HG03439 (cell line): Measurements from ENCODE around the gene CDC6.

Source experiments
- ATAC-seq: cut with Tn5 transposase; IDR thresholded peaks from one replicate; pipeline ENCODE4 v1.9.1; 2021; ENCODE audit warnings: mild to moderate bottlenecking, moderate library complexity; ENCODE audit not compliant: unreplicated experiment

Gene CDC6

GRCh38 chr17:40350689-40351358, 63.1 kb downstream of the CDC6 start:
- ATAC-seq, result no peak

GRCh38 chr17:40351359-40352236, 63.9 kb downstream of the CDC6 start:
- no peak for ATAC-seq

- ATAC-seq, result no peak
Measured at GRCh38 chr17:40352237-40352778, 64.6 kb downstream of the CDC6 start.

- no peak for ATAC-seq
Measured at GRCh38 chr17:40352779-40353394, 65.2 kb downstream of the CDC6 start.
